Mammary epithelial cell (primary cell): Measurements from ENCODE around the gene SUSD2.

Source experiments
- EZH2 ChIP-seq: IDR thresholded peaks from 2 replicates; pipeline ENCODE4 v1.6.1; 2012; ENCODE audit warnings: low read length, inconsistent platforms, borderline replicate concordance
- TF ChIP-seq, protein P1 (sequence below), 2 donors: IDR thresholded peaks in 1 of 2; conservative IDR thresholded peaks in 1 of 2; 2 replicates each; pipeline ENCODE4 v1.5.1; 2011 to 2012; ENCODE audit warnings: inconsistent platforms in 2 of 2, low read length in 2 of 2, mild to moderate bottlenecking in 2 of 2, control low read depth in 1 of 2, low read depth in 1 of 2; ENCODE audit not compliant: insufficient read depth in 1 of 2; ENCODE audit errors: extremely low read depth in 1 of 2

DNA sequence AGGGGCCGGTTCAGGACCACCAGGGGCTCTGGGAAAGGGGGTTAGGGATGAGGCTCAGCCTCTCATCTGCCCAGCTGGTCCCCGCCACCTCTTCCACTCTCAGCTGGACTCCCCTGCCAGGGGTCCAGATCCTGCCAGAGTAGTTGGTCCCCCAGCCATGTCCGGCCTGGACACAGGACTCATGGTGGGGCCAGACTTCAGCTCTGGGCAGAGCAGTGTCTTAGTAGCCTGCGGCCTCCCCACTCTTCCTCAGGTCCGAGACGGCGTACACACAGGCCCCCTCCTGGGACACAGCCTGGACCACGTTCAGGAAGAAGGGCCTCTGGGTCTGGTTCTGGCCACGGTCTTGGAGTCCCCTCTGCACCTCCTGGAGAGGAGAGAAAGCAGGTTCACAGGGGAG is 38.5 kb downstream of the SUSD2 start:
- TF ChIP-seq, protein P1, sequence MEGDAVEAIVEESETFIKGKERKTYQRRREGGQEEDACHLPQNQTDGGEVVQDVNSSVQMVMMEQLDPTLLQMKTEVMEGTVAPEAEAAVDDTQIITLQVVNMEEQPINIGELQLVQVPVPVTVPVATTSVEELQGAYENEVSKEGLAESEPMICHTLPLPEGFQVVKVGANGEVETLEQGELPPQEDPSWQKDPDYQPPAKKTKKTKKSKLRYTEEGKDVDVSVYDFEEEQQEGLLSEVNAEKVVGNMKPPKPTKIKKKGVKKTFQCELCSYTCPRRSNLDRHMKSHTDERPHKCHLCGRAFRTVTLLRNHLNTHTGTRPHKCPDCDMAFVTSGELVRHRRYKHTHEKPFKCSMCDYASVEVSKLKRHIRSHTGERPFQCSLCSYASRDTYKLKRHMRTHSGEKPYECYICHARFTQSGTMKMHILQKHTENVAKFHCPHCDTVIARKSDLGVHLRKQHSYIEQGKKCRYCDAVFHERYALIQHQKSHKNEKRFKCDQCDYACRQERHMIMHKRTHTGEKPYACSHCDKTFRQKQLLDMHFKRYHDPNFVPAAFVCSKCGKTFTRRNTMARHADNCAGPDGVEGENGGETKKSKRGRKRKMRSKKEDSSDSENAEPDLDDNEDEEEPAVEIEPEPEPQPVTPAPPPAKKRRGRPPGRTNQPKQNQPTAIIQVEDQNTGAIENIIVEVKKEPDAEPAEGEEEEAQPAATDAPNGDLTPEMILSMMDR (conservative IDR thresholded peaks at IDR 0.05 in 1 of 2, IDR thresholded peaks at IDR 0.05 in 1 of 2; ENCODE audit: extremely low read depth in 1 of 2, insufficient read depth in 1 of 2, low read depth in 1 of 2, low read length in 2 of 2), result no peak
- TF ChIP-seq EZH2, result no peak
